NCI-H345 treated with DMSO at 0.1 percent for 48 hours (cell line): Measurements from ENCODE around the gene DDX47.
"Not testable (repeated sequence)": the region's sequence is repeated elsewhere in the genome, so short reads cannot be mapped to it uniquely, and the experiment has no call there.

Experiments used
- DNase-seq: peaks from one replicate; lab custom pipeline; 2025; ENCODE audit not compliant: unreplicated experiment; lab: John Stamatoyannopoulos, UW

DDX47 gene

DNA sequence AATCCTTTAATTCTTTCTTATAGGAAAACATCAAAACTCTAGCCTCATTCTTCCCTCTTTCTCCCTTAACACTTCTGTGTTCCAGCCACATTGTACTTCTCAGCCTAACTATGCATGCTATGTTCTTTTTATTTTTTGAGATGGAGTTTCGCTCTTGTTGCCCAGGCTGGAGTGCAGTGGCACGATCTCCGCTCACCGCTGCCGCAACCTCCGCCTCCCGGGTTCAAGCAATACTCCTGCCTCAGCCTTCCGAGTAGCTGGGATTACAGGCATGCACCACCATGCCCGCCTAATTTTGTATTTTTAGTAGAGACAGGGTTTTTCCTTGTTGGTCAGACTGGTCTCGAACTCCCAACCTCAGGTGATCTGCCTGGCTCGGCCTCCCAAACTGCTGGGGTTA, 7.2 kb downstream of the DDX47 start:
- not testable (repeated sequence) for DNase-seq

DNA sequence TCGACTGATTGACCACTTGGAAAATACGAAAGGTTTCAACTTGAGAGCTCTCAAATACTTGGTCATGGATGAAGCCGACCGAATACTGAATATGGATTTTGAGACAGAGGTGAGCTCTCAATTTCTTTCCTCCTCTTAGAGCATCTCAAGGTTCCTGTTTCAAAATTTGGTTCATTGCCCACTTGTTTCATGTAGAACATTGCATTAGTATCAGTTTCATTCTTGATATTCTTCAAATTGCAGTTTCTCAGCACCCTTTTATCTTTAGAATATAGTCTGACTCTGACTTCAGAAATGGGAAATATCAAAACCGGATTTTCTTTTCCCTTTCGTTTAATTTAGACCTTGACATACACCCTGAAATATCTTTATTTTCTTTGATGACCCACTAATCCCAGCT, 8.8 kb downstream of the DDX47 start:
- no peak for DNase-seq

DNA sequence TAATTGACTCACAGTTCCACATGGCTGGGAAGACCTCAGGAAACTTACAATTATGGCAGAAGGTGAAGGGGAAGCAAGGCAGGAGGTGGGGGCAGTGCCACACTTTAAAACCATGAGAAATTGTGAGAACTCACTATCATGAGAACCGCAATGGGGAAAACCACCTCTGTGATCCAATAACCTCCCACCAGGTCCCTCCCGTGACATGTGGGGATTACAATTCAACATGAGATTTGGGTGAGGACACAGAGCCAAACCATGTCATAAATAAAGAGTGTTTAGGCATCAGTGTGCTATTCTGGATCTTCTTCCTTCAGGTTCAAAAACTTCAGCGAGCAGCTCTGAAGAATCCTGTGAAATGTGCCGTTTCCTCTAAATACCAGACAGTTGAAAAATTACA, 9.7 kb downstream of the DDX47 start:
- no peak for DNase-seq

DNA sequence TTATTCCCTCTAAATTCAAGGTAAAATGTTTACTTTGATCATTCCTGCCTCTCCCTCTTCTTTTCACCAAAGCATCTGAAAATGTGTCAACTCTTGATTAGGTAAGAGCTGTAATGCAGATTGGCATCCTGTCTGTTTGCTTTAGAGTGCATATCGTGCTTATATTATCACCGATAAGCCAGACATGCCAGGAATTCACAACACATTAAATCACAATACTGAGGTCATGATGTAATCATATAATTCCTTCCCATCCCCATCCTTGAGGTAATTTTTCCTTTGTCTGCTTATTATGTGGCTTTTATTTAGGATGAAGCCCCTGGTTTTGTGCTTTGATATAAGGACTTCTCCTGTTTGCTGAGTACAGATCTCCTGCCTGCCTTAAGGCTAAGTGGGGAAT, 10.2 kb downstream of the DDX47 start:
- DNase-seq, result no peak

DNA sequence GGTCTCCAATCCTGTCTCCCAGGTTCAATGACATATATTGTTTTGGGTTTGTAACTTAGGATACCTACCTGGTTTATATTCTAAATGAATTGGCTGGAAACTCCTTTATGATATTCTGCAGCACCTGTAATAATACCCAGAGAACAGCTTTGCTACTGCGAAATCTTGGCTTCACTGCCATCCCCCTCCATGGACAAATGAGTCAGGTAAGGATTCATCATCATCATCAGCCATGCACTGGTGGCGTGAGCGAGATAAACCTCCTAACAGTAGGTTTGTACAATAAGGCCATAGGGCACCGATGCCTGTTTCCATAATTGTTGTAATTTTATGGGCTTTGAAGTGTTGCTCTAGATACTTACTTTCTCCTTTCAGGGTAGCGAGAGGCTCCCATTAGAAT, 10.7 kb downstream of the DDX47 start:
- DNase-seq, result no peak

DNA sequence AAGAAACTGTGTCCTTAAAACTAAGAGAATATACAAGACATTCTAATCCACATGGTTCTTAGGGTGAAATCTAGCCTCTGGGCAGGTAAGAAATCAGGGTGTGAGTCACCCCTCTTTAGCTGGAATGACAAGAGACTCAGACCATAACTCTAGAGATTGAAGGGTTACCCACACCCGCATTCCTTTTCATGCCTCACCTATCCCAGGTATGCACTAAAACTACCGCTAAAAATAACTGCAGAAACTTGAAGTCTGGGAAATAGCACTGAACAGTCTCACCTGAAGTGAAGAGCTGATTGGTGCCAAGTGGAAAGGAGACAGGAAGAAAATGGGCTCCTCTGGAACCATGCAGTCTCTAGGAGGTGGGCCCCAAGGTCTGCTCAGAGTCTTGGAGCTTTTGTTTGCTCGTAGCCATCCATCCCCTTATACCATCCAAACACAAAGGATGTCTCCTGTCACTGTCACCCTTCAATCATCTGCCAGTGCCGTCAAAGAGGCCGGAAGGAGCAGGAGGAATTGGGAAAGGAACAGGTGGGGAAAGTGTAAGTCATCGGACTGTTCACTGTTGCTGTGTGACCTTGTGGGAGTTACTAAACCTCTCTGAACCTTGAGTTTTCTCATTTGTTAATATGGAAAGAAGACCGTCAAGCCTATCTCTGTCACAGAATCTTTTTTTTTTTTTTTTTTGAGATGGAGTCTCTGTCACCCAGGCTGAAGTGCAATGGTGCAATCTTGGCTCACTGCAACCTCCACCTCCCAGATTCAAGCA, 22.4 kb downstream of the DDX47 start:
- DNase-seq, result no peak

DNA sequence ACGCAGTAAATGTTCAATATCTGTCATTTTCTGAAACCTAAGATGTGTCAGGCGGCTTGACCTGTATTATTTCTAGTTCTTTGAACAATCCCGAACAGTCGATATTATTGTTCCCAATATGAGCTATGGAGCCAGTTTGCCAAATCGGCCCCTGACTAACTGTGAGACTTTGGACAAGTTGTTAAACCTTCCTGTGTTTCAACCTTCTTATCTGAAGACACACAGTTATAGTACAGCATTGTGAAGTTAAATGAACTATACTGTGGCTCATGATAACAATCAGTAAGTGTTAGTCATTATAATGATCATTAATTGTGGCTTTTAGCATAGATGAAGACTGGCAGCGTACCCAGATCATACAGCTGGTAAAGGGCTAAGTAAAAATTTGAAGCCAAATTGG, 23.4 kb downstream of the DDX47 start:
- no peak for DNase-seq

DNA sequence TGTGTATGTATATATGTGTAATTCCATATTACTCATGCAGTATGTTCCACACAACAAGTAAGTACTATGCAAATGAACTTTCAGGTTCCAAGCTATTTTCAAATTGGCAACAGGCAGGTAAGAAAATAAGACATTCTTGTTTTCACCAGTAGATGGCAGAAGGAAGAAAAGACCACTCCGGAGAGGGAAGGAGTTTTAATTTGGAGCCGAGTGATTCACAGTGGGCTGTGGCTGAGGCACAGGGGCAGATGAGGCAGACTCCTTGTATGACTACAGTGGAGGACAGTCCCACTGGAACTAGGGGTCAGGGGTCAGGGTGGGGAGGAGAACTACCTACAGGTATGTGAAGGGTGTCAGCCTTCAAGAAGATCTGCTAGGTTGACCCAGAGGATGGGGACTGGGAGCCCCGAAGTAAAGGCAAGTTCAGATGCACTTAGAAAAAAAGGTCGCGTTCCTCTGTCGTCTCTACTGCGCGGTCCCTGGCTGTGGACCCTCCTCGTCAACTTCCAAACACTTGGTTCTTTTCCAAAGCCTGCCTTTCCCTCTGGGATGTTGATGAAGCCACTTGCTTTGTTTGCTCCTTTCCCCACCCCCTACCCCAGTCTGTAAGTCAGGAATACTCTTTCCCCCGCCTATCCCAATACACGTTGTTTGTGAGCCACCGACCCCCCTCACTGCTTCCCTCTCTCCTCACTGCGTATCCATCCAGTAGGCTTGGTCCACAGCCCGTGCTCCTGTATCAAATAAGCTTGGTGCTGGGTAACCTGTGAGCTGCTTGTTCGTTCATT, 24.1 kb downstream of the DDX47 start:
- peak; percentile 28 for DNase-seq

DNA sequence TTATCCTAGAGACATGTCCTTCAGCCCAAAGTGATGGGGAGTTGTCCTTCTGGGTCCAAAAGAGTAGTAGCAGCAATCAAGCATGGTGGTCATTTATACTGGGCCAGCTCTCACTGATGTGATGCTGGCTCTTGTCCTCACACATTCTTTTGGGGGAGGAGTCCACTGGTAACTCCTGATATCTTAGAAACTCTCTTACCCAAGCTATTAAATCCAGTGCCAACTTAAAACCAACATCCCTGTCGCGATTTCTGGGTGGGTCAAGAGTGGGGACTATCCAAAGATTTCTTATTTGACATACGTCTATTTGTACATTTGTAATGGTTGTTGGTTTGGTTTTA, 24.6 kb downstream of the DDX47 start:
- DNase-seq, result no peak

DNA sequence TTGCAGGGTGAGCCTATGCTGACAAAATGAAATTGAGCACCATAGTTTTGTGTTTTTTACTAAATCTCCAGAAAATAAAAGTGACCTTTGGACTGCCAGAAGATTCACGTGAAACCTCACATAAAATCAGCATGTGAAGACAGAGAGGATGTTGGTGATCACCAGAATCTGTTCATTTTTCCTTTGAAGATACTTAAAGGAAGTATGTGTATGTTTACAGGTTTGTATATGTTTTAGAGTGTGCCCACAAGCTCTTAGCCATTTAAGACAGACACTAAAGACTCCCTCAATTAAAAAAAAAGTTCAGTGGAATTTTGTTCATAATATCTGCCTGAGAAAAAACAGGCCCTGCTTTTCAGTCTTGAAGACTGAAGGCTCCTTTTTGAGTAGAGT, 25.9 kb downstream of the DDX47 start:
- no peak for DNase-seq

DNA sequence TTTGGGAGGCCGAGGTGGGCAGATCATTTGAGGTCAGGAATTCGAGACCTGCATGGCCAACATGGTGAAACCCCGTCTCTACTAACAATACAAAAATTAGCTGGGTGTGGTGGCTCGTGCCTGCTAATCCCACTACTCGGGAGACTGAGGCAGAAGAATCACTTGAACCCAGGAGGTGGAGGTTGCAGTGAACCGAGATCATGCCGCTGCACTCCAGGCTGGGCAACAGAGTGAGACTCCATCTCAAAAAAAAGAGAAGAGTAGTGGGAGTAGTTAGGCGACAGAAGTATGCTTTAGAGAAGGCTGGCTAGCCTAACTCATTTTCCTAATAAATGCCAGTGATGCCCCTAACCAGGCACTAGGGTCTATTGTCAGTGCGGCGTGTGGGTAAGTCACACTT, 26.3 kb downstream of the DDX47 start:
- DNase-seq, result not testable (repeated sequence)

DNA sequence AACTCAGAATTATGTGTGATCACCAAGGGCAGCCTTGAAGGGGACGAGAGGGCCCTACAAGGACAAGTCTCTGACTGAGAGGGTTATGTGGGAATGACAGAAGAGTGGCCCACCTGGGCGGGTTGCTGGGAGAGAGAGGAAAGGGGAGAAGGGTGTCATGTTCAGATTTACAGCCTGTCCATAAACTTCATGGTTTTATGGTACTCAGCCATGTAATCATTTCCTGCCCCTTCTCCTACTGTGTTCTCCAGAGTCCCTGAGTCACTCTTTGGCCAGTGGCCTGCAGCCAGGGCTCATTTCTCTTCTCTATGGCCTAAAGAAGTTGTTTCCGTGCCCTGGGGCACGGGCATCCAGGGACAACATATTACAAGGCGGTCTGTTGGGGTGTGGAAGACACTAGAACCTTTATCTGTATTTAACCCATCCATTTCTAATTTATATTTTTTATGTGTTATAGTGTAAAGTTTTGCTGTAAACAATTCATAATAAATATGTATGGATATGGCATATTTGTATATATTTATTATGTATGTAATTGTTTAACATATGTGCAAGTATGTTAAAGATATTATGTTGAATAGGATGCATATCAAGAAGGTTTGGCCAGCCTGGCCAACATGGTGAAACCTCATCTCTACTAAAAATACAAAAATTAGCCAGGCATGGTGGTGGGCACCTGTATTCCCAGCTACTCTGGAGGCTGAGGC, 26.9 kb downstream of the DDX47 start:
- DNase-seq, result no peak

DNA sequence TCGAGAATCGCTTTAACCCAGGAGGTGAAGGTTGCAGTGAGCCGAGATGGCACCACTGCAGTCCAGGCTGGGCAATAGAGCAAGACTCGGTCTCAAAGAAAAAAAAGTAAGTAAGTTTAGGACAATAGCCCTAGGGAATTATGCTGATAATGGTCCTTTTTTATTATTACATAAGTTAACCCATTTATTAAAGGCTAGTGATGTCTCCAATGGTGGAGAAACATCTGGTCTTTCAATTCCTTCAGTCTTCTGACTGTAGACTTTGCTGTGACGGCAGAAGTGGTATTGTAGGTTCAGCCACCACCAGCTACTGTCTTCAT, 27.4 kb downstream of the DDX47 start:
- DNase-seq, result no peak

DNA sequence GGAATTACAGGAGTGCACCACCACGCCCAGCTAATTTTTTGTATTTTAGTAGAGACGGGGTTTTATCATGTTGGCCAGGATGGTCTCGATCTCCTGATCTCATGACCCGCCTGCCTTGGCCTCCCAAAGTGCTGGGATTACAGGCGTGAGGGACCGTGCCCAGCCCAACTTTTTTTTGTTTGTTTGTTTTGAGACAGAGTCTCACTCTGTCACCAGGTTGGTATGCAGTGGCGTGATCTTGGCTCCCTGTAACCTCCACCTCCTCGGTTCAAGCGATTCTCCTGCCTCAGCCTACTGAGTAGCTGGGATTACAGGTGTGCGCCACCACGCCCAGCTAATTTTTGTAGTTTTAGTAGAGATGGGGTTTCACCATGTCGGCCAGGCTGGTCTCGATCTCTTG, 28.3 kb downstream of the DDX47 start:
- not testable (repeated sequence) for DNase-seq

DNA sequence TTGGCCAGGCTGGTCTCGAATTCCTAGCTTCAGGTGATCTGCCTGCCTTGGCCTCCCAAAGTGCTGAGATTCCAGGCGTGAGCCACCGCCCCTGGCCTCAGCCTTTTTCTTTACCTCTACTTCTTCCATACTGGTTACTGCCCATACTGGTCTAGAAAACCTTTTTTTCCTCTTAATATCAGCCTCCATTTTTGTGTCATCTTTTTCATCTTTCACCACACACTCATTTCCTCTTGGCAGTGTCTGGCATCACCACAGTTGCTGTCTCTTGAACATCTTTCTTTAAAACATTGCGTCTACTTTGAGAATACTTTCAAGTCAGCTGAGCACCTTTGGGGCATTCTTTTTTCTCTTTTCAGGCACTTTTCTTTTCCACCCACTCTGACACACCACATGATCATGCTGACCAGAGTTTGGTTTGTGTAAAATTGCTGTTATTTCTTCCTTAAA, 32.7 kb downstream of the DDX47 start:
- DNase-seq, result no peak

DNA sequence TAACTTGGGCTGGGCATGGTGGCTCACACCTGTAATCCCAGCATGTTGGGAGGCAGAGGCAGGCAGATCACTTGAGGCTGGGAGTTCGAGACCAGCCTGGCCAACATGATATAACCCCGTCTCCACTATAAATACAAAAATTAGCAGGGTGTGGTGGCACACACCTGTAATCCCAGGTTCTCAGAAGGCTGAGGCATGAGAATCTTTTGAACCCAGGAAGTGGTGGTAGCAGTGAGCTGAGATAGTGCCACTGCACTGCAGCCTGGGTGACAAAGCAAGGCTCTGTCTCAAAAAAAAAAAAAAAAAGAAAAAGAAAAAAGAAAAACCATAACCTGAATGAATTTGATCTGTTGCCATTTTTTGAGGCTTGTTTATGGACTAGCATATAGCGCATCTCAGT, 33.6 kb downstream of the DDX47 start:
- not testable (repeated sequence) for DNase-seq

DNA sequence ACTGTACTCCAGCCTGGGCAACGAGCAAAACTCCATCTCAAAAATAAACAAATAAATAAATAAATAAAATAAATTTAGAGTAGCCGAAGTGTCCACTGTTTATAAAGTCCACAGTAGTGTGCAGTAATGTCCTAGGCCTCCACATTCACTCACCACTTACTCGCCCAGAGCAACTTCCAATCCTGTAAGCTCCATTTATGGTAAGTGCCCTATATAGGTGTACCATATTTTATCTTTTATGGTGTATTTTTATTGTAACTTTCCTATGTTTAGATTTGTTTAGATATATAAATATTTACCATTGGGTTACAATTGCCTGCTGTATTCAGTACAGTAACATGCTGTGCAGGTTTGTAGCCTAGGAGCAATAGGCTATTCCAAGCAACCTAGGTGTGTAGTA, 40.3 kb downstream of the DDX47 start:
- DNase-seq, result no peak

DNA sequence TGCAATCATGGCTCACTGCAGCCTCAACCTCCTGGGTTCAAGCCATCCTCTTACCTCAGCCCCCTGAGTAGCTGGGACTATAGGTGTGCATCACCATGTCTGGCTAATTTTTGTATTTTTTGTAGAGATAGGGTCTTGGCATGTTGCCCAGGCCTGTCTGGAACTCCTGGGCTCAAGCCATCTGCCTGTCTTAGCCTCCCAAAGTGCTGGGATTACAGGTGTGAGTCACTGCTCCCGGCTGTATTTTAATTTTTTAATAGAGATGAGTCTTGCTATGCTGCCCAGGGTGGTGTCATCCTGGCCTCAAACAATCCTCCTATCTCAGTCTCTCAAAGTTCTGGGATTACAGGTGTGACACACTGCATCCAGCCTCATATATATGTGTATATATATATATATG, 46.5 kb downstream of the DDX47 start:
- peak; percentile 49 for DNase-seq

DNA sequence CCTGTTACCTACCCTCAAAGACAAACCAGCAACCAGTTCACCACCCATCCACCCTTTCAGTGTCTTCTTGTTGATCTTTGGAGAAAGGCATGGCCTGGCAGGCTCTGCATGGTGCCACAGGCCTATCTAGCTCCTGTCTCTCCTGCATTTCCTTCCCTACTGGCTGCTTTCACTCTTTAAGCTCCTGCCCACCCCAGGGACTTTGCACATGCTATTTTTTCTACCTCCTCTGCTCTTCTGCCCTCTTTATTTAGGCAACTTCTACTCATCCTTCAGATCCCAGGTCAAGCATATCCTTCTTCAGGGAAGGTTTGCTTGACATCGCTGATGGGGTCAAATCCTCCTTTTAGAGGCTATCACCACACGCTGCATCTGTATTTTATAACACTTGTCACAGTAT, 51.1 kb downstream of the DDX47 start:
- DNase-seq, result no peak

DNA sequence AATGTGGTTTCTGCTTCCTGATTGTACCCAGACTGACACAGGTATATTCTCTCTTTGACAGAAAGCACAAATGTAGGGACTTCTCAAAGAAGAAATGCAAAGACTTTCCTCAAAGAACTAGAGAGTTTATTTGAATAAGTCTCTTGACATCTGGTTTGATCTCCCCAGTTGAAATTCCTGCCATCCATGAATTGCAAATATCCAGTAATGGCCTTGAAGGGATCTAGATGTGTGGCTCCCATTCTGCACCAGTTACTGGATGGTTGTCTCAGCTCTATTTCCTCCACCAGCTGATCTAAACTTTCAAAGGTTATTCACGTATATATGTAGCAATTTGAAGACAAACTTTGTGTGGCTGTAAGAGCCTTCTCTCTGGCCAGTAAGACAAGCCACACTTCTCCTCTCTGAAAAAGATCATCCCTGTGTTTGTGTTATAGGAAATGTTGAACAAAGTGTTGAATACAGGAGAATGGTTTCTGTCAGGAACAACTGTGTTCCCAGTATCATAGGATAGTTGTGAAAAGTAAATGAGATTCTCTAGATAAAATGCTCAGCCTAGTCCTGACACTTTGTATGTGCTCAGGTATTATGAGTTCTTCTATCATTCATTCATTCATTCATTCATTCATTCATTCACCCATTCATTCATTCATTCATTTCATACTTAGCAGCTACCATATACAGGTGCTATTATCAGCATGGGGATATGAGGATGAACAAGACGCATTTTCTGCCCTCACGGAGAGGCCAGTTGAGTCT, 55.5 kb downstream of the DDX47 start:
- no peak for DNase-seq

DNA sequence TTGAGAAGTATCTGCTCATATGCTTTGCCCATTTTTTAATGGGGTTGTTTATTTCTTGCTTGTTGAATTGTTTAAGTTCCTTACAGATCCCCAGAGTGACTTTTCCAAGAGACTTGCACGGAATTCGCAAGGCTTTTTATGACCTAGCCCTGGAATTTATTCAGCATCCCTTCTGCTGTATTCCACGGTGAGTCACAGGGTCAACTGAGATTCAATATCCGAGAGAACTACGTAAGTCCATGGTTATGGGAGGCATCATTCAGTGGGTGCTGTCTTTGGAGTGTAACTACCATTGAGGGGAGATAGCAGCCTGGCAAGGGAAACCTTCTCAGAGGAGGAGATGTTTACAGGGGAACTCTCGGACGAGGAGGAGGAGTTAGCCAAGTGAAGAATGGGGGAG, 57.3 kb downstream of the DDX47 start:
- DNase-seq, result no peak
